Measurements from ENCODE around the gene CST1.

DNA sequence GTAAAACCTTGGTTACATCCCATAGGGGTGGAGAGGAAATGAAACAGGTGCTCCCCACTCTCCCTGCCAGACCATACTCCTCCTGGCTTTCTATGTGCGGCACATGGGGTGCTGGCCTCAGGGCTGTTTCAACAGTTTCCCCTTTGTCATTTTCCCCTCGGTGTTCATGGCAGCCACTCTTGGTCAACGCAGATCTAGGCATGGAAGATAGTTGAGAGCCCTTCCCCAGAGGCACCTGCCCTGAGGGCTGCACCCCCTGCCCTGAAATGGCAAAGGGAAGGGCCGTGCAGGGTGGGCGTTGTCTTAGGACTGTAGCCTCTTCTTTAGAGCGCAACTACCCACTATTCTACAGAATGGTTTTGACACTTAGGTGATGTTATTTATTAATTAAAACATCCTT, 4.4 kb downstream of the CST1 start:
- TF ChIP-seq, protein P1, sequence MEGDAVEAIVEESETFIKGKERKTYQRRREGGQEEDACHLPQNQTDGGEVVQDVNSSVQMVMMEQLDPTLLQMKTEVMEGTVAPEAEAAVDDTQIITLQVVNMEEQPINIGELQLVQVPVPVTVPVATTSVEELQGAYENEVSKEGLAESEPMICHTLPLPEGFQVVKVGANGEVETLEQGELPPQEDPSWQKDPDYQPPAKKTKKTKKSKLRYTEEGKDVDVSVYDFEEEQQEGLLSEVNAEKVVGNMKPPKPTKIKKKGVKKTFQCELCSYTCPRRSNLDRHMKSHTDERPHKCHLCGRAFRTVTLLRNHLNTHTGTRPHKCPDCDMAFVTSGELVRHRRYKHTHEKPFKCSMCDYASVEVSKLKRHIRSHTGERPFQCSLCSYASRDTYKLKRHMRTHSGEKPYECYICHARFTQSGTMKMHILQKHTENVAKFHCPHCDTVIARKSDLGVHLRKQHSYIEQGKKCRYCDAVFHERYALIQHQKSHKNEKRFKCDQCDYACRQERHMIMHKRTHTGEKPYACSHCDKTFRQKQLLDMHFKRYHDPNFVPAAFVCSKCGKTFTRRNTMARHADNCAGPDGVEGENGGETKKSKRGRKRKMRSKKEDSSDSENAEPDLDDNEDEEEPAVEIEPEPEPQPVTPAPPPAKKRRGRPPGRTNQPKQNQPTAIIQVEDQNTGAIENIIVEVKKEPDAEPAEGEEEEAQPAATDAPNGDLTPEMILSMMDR (IDR thresholded peaks at IDR 0.05; ENCODE audit: poor library complexity), result no peak
- TF ChIP-seq EZH2 (IDR thresholded peaks at IDR 0.05; ENCODE audit: borderline replicate concordance), result no peak

Data from hepatocyte (in vitro differentiated cells).